K562 (cell line): ENCODE measurements around the gene HSF4. TPM values are rescaled to one million over a fixed set of nuclear protein-coding genes. Genes with fewer than 3 reads are reported as not detected.

Experiments used
- DPF2 ChIP-seq: fragments of 450-650 bp; IDR thresholded peaks from 2 replicates; pipeline ENCODE4 v1.6.1; 2016
- EP300 ChIP-seq: IDR thresholded peaks from 2 replicates; pipeline ENCODE4 v1.6.1; 2012; ENCODE audit warnings: low read length, improper control_type of control experiment
- FOXJ2 ChIP-seq: fragments of 200-800 bp; sonication (Bioruptor generic); IDR thresholded peaks from 2 replicates; pipeline ENCODE4 v1.6.1; 2016; ENCODE audit warnings: missing genetic modification characterization, missing compliant biosample characterization
- GATAD2A ChIP-seq: fragments of 450-650 bp; IDR thresholded peaks from 2 replicates; pipeline ENCODE4 v1.6.1; 2017
- MITF ChIP-seq: IDR thresholded peaks from 2 replicates; pipeline ENCODE4 v1.6.1; 2014; ENCODE audit warnings: antibody characterized with exemption
- MNT ChIP-seq, 2 experiments: fragments of 450-650 bp; conservative IDR thresholded peaks; 2 replicates each; pipeline ENCODE4 v1.6.1; 2017; ENCODE audit warnings: mild to moderate bottlenecking in 2 of 2, moderate library complexity in 2 of 2
- MTA1 ChIP-seq: fragments of 450-650 bp; IDR thresholded peaks from 2 replicates; pipeline ENCODE4 v1.6.1; 2017; ENCODE audit warnings: borderline replicate concordance
- MYC ChIP-seq, 2 experiments: fragments of 250-450 bp in 1 of 2; sonication (Bioruptor Pico) in 1 of 2; IDR thresholded peaks; 2 replicates each; pipeline versions ENCODE4 v1.5.1 to v1.6.1; 2012 to 2021; ENCODE audit warnings: low read depth in 2 of 2, borderline replicate concordance in 1 of 2, improper control_type of control experiment in 1 of 2, low read length in 1 of 2, mild to moderate bottlenecking in 1 of 2, moderate library complexity in 1 of 2
- SMARCE1 ChIP-seq: fragments of 450-650 bp; IDR thresholded peaks from 2 replicates; pipeline ENCODE4 v1.7.1; 2016; ENCODE audit warnings: mild to moderate bottlenecking
- TAF7 ChIP-seq: fragments of 450-650 bp; IDR thresholded peaks from 2 replicates; pipeline ENCODE4 v1.6.1; 2016; ENCODE audit warnings: missing genetic modification characterization, missing compliant biosample characterization
- VEZF1 ChIP-seq: fragments of 200-800 bp; sonication (Bioruptor generic); IDR thresholded peaks from 2 replicates; pipeline ENCODE4 v1.6.1; 2017; ENCODE audit warnings: missing genetic modification characterization, missing compliant biosample characterization
- ZFX ChIP-seq: sonication (generic); formaldehyde crosslinking; IDR thresholded peaks from 2 replicates; pipeline ENCODE4 v1.8.0; 2022; ENCODE audit warnings: mild to moderate bottlenecking, missing genetic modification reagents, moderate library complexity
- ZNF318 ChIP-seq, 2 experiments: fragments of 450-650 bp; IDR thresholded peaks; 2 replicates each; pipeline ENCODE4 v1.6.1; 2016; ENCODE audit warnings: mild to moderate bottlenecking in 2 of 2, borderline replicate concordance in 1 of 2, low read depth in 1 of 2, moderate library complexity in 1 of 2
- polyA plus RNA-seq, 8 experiments: library from polyadenylated mRNA; depleted of rRNA in 4 of 8; stranded (reverse) in 5 of 8; unstranded in 3 of 8; fragments of >200 nt; fragmentation: Nextera tagmentation in 2 of 8; fragmentation: Illumina TruSeq in 1 of 8; extraction: Ambion mirVana in 2 of 8; extraction: Trizol in 1 of 8; gene quantifications; 2 replicates each; pipeline versions ENCODE4 v1.2.1 to v1.2.3, GENCODE V29; 2011 to 2014; ENCODE audit warnings: inconsistent platforms in 1 of 8, missing spikeins in 1 of 8
- total RNA-seq, 7 experiments: library from RNA; depleted of rRNA in 6 of 7; stranded (reverse); fragments of >200 nt in 6 of 7; fragmentation: Illumina TruSeq in 2 of 7; extraction: Trizol in 2 of 7; gene quantifications; 2 replicates each; pipeline versions ENCODE4 v1.2.1 to v1.2.3, GENCODE V29; 2011 to 2021; ENCODE audit warnings: low replicate concordance in 1 of 7

Gene HSF4
- total and polyA plus RNA-seq, 9 of the 15 experiments (the other 6 are each of a cell fraction or from before 2014, with no cell fraction given): 0.50 to 35.4 (median 8.8) TPM; not detected in 1

- TF ChIP-seq MITF (peak; percentile 64; the same call in 1 of the 2 replicates), MYC (IDR thresholded peaks at IDR 0.05; ENCODE audit: low read depth, low read length) (peak; percentile 80), MYC (CRISPR knock-in tag; IDR thresholded peaks at IDR 0.05; ENCODE audit: borderline replicate concordance, low read depth) (no peak), MTA1 (no peak), TAF7 (tag) (0 out of 2 replicates have a peak, but pooled peaks have one; percentile 35), ZFX (CRISPR knock-in tag) (peak; percentile 61), MNT (conservative IDR thresholded peaks at IDR 0.05) (peak in 1 of 2 experiments; percentile 62; a peak in 2 of 4 replicates), EP300 (0 out of 2 replicates have a peak, but pooled peaks have one; percentile 31), GATAD2A (0 out of 2 replicates have a peak, but pooled peaks have one; percentile 22), DPF2 (peak; percentile 65), ZNF318 (IDR thresholded peaks at IDR 0.05; ENCODE audit: borderline replicate concordance in 1 of 2, low read depth in 1 of 2) (no peak), SMARCE1 (0 out of 2 replicates have a peak, but pooled peaks have one; percentile 34), FOXJ2 (tag) (no peak), VEZF1 (CRISPR knock-in tag) (peak; percentile 16; the same call in 1 of the 2 replicates)
Measured at GRCh38 chr16:67216612-67217490, 52.3 kb downstream of the HSF4 start (continued).
